Heart right ventricle (tissue), 16 donors: ENCODE data around the gene CPTP. TPM values are rescaled to one million over a fixed set of nuclear protein-coding genes. Genes with fewer than 3 reads are reported as not detected.

Source experiments
- ATAC-seq, 8 donors: fragments of 200-7000 bp; cut with Tn5 transposase; one replicate each; pipeline ENCODE4 v1.9.1; 2020; ENCODE audit warnings: mild to moderate bottlenecking in 8 of 8, moderate library complexity in 8 of 8, moderate number of reproducible peaks in 1 of 8
- DNase-seq, 2 donors: peaks; one replicate each; pipeline ENCODE4 v3.0.0-alpha.2; 2020
- H3K27ac ChIP-seq, 10 donors: fragments of 200-600 bp; sonication (generic) in 2 of 10; one replicate each; pipeline versions ENCODE4 v1.5.0 to v1.8.0; 2020 to 2022; ENCODE audit warnings: mild to moderate bottlenecking in 3 of 10
- H3K27me3 ChIP-seq, 7 donors: fragments of 200-600 bp; one replicate each; pipeline ENCODE4 v1.8.0; 2021 to 2022; ENCODE audit warnings: mild to moderate bottlenecking in 2 of 7
- H3K36me3 ChIP-seq, 9 donors: fragments of 200-600 bp; sonication (generic) in 1 of 9; one replicate each; pipeline versions ENCODE4 v1.5.0 to v1.8.0; 2020 to 2022; ENCODE audit warnings: mild to moderate bottlenecking in 2 of 9
- H3K4me1 ChIP-seq, 9 donors: fragments of 200-600 bp; sonication (generic) in 1 of 9; one replicate each; pipeline versions ENCODE4 v1.5.0 to v1.8.0; 2020 to 2022; ENCODE audit warnings: mild to moderate bottlenecking in 4 of 9
- H3K4me3 ChIP-seq, 10 donors: fragments of 200-600 bp; sonication (generic) in 2 of 10; one replicate each; pipeline versions ENCODE4 v1.5.0 to v1.8.0; 2020 to 2022; ENCODE audit warnings: mild to moderate bottlenecking in 7 of 10, moderate library complexity in 2 of 10
- H3K9me3 ChIP-seq, 11 donors: fragments of 200-600 bp in 10 of 11; sonication (generic) in 2 of 11; one replicate each; pipeline versions ENCODE4 v1.5.0 to v1.8.0; 2013 to 2022; ENCODE audit warnings: mild to moderate bottlenecking in 2 of 11, control low read depth in 1 of 11, moderate library complexity in 1 of 11
- WGBS, 2 donors: extraction: QIAGEN DNeasy Blood & Tissue Kit; methylation state at CpG; one replicate each; pipeline ENCODE4 v1.1.7; 2013; ENCODE audit warnings: inconsistent platforms in 1 of 2; 5-methylcytosine and 5-hydroxymethylcytosine counted together
- intact Hi-C, 10 donors: fragments of 100-400 bp; cut with DNase I; formaldehyde crosslinking; loops; one replicate each; pipeline versions ENCODE4 v1.11.1 to v1.14.2; 2022
- polyA plus RNA-seq, 2 donors: library from polyadenylated mRNA; stranded (reverse); fragments of 200-250 nt; gene quantifications; one replicate each; pipeline ENCODE4 v1.2.3, GENCODE V29; 2013
- total RNA-seq, 10 donors: library from RNA; stranded (reverse); fragmentation: NEBNext Ultra II Directional in 3 of 10; extraction: Animal tissue kit (Norgen Biotek cat#: 25700) in 3 of 10; gene quantifications; one replicate each; pipeline versions ENCODE4 v1.2.1 to v1.2.4, GENCODE V29; 2021 to 2023
- TF ChIP-seq, protein P1 (sequence below), 9 donors: fragments of 200-600 bp; sonication (generic) in 2 of 9; IDR thresholded peaks; one replicate each; pipeline versions ENCODE4 v1.5.0 to v1.8.0; 2021 to 2022; ENCODE audit warnings: antibody characterized with exemption in 9 of 9, mild to moderate bottlenecking in 5 of 9, moderate library complexity in 1 of 9
- donor health status: Arrhythmogenic right ventricular cardiomyopathy.
- donor health status: ischemic (EF 13 %, LVEDD 7.1; RV severe dilation, severe dysfunction).
- donor health status: healthy with polysubstance abuse.
- donor health status: DM: no; HTN: yes; CAD: no.
- donor health status: DM: no; HTN: no; CAD: no.
- donor health status: ischemic (EF 25% LVEDD 6.9; RV normal size, moderate dysfunction).
- donor health status: ischemic (EF 25% LVEDD 5.7; RV mildly dilated, moderate dysfunction).
- donor health status: healthy.
- donor health status: DM: yes; HTN: yes; CAD: no.
- donor health status: Ischemic cardiomyopathy.
- donor health status: ischemic (EF 35%, LVEDD 5.7; RV mildly dilated, moderate dysfunction).
- donor health status: nonischemic (EF 11% LVEDD 7.7; RV severe dilation, severe dysfunction).
- donor health status: DM: yes; HTN: yes; CAD: no.
- donor health status: PGD.
- donor health status: ischemic (EF 29% LVEDD 5.4; RV normal size, mild dysfunction).
- donor health status: nonischemic (EF 23%, LVEDD 6.1; RV moderate dilation, normal function).

The CPTP gene
- total and polyA plus RNA-seq, 12 donors = 49.4 to 222 (median 65.4) TPM

DNA sequence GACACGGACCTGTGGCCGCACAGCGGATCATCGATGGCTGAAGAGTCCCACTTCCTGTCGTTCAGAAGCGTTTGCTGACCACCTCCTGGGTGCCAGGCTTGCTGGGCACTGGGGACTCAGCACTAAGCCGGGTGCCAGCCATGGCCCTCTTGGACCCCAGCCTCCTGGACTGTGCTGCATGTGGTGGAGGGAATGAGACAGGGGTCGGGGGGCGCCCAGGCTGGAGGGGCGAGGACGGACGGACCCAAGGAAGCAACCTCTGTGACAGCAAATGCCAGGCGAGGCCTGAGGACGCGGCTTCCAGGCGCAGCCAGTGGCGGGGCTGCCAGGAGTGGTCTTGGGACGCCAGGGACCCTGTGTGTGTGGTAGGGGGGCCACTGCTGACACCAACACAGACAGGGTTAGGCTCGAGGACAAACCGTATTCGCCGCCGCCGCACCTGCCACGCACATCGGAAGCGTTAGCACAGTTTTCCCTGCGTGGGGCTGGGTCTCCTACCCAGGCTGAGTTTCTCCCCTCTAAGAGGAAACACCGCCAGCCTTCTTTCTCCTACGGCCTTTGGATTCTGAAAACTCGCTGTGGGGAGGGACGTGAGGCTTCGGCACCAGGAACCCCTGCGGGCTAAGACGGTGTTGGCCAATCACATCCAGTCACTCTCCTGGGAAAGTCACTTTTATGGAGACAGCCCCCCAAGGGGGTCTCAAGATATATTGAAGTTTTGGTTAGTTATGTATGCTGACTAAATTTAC is 36.8 kb downstream of the CPTP start:
- intact Hi-C loops = no loop called here
- Histone ChIP-seq H3K27me3 (peaks cover 0 to 65% (median 26%) of the 10 kb centered on the region in 7 donors), H3K4me3 (no peak overlapping the region), H3K27ac (peak overlapping the region; percentile 7 to 93 (median 56)), H3K4me1 (peaks cover 0 to 42% (median 13%) of the 10 kb centered on the region in 9 donors), H3K9me3 (peaks cover 0 to under 1% (median 0%) of the 10 kb centered on the region in 11 donors), H3K36me3 (no peaks in the 10 kb centered on the region)
- TF ChIP-seq, protein P1, sequence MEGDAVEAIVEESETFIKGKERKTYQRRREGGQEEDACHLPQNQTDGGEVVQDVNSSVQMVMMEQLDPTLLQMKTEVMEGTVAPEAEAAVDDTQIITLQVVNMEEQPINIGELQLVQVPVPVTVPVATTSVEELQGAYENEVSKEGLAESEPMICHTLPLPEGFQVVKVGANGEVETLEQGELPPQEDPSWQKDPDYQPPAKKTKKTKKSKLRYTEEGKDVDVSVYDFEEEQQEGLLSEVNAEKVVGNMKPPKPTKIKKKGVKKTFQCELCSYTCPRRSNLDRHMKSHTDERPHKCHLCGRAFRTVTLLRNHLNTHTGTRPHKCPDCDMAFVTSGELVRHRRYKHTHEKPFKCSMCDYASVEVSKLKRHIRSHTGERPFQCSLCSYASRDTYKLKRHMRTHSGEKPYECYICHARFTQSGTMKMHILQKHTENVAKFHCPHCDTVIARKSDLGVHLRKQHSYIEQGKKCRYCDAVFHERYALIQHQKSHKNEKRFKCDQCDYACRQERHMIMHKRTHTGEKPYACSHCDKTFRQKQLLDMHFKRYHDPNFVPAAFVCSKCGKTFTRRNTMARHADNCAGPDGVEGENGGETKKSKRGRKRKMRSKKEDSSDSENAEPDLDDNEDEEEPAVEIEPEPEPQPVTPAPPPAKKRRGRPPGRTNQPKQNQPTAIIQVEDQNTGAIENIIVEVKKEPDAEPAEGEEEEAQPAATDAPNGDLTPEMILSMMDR (IDR thresholded peaks at IDR 0.05) = no peak
- DNase-seq = no peak
- 76 to 78% methylated on average over 35 of the region's 35 CpGs for WGBS, 2 donors
- ATAC-seq = no peak

DNA sequence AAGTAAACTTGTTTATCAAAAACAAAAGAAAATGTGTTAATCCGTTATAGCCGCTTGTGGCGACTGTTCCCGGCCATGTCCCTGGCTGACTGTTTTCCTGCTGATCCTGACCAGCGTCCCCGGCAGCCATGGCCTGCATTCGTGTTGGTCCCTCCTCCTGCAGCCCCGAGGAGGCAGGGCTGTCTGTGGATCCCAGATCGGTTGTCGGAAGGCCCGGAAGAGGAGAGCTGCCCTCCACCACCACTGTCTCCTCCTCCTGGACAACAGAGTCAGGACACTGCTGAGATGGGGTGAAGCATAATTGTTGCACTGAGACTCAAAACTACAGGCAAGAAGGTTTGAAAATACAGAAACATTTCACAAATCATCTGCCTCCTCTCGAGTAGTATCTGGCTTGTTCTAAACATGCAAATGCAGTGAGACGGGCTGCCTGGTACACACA is 37.4 kb downstream of the CPTP start:
- H3K4me3 ChIP-seq = no peak overlapping the region
- DNase-seq (peak; percentile 38 to 58), ATAC-seq (peak in 2 of 8 donors; percentile 18 to 28)
- H3K9me3 ChIP-seq = peaks cover 0 to 4% (median 0%) of the 10 kb centered on the region in 11 donors
- WGBS, 2 donors = 21 to 22% methylated on average over 13 of the region's 13 CpGs
- H3K36me3 ChIP-seq = no peaks in the 10 kb centered on the region
- peaks cover 0 to 36% (median 9%) of the 10 kb centered on the region in 9 donors for H3K4me1 ChIP-seq
- TF ChIP-seq, protein P1 (IDR thresholded peaks at IDR 0.05) = peak in 2 of 9 donors; percentile 14 to 24
- intact Hi-C loops = no loop called here
- peak overlapping the region; percentile 7 to 93 (median 54) for H3K27ac ChIP-seq
- peaks cover 0 to 59% (median 20%) of the 10 kb centered on the region in 7 donors for H3K27me3 ChIP-seq

DNA sequence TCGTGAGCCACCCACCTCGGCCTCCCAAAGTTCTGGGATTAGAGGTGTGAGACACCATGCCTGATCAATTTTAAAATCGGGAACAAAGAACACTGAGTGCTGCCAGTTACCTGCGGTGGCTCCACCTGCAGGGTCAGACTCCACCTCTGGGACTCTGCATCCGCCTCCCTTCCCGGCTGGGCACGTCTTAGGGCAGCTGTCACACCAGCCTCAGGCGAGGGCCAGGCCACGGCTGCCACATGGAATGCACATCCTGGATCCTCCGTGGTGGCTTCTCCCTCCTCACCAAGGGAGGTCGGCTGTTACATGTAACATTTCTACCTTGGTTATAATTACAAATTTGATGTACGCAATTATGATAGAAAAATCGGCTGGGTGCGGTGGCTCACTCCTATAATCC is 39.7 kb downstream of the CPTP start:
- H3K4me1 ChIP-seq = peaks cover 0 to 27% (median 8%) of the 10 kb centered on the region in 9 donors
- peaks cover 0 to 4% (median 0%) of the 10 kb centered on the region in 11 donors for H3K9me3 ChIP-seq

More for the DNA sequence above, 39.7 kb downstream of the CPTP start:
- Histone ChIP-seq H3K27me3 (peaks cover 0 to 36% (median 4%) of the 10 kb centered on the region in 7 donors), H3K36me3 (no peaks in the 10 kb centered on the region), H3K27ac (no peak overlapping the region), H3K4me3 (no peak overlapping the region)
- WGBS, 2 donors = 77 to 83% methylated on average over 14 of the region's 14 CpGs
- intact Hi-C loops = no loop called here
- TF ChIP-seq, protein P1 (IDR thresholded peaks at IDR 0.05) = no peak
- no peak for ATAC-seq
- no peak for DNase-seq
